Activated CD8-positive, alpha-beta T cell treated with anti-CD3 and anti-CD28 coated beads, Interleukin-2, amount 10 ng/mL, durations not matched to agents 7 days and 5 days (primary cell): ENCODE data around the gene BCS1L. TPM values are rescaled to one million over a fixed set of nuclear protein-coding genes. Genes with fewer than 3 reads are reported as not detected.

ENCODE experiments used
- ATAC-seq: fragments of 150-1000 bp; cut with Tn5 transposase; one replicate; pipeline ENCODE4 v1.10.0; 2021; ENCODE audit warnings: moderate library complexity
- CTCF ChIA-PET: fragments of 350-600 bp; sonication (Branson Sonifier 250); formaldehyde crosslinking; loops from one replicate; lab custom pipeline; 2021; ENCODE audit warnings: antibody characterized with exemption; lab: Charles Lee
- POLR2A ChIA-PET: fragments of 350-600 bp; sonication (Branson Sonifier 250); formaldehyde crosslinking; loops from one replicate; lab custom pipeline; 2021; ENCODE audit warnings: antibody characterized with exemption; lab: Charles Lee
- DNase-seq: peaks from one replicate; pipeline ENCODE4 v3.0.0-alpha.2; 2020
- H3K27ac Mint-ChIP-seq: one replicate; pipeline ENCODE4 v1.8.0; 2021; ENCODE audit warnings: mild to moderate bottlenecking, mixed read lengths
- H3K27me3 Mint-ChIP-seq: one replicate; pipeline ENCODE4 v1.8.0; 2021; ENCODE audit warnings: low read depth, mixed read lengths
- H3K36me3 Mint-ChIP-seq: one replicate; pipeline ENCODE4 v1.8.0; 2021; ENCODE audit warnings: low read depth, mixed read lengths
- H3K4me1 Mint-ChIP-seq: one replicate; pipeline ENCODE4 v1.8.0; 2021; ENCODE audit warnings: low read depth, mixed read lengths
- H3K4me3 Mint-ChIP-seq: one replicate; pipeline ENCODE4 v1.8.0; 2021; ENCODE audit warnings: mild to moderate bottlenecking, mixed read lengths
- H3K9me3 Mint-ChIP-seq: one replicate; pipeline ENCODE4 v1.8.0; 2022; ENCODE audit warnings: mixed read lengths; ENCODE audit not compliant: insufficient read depth
- total RNA-seq, 2 experiments: library from RNA; stranded (reverse); gene quantifications; one replicate each; pipeline ENCODE4 v1.2.3, GENCODE V29; 2021

Gene BCS1L
- total RNA-seq, 2 experiments from 2014 or later: 50.1 to 50.5 TPM

DNA sequence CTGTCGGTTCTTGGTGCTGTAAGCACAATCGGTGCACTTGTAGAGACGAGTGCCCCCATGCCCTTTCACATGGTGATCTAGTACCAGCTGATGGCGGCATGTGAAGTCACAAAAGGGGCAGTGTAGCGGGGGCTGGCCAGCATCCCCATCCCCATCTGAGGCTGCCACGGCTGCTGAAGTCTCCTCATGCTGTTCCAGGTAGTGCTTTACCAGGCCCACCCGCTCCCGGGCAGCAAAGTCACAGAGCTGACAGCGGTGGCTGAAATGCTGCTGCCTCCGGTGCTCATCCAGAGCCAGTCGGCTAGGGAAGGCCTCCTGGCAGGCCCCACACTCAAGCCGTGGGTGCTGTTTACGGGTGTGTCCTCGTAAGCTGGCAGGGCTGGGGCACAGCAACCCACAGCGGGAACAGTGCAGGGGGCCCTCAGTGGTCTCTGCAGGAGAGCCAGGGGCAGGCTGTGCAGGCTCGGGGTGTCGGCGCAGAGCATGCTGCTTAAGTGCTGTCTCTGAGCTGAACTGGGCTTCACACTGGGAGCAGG, 17.3 kb upstream of the BCS1L start:
- no peak for ATAC-seq
- ChIA-PET CTCF (no interaction called here), POLR2A (no interaction called here)
- no peak for DNase-seq
- no peak overlapping the region for H3K27ac Mint-ChIP-seq
- no peaks in the 10 kb centered on the region for H3K9me3 Mint-ChIP-seq
- H3K27me3 Mint-ChIP-seq: no peaks in the 10 kb centered on the region
- no peak overlapping the region for H3K4me3 Mint-ChIP-seq
- H3K4me1 Mint-ChIP-seq: no peaks in the 10 kb centered on the region
- H3K36me3 Mint-ChIP-seq: peaks cover 65% of the 10 kb centered on the region

DNA sequence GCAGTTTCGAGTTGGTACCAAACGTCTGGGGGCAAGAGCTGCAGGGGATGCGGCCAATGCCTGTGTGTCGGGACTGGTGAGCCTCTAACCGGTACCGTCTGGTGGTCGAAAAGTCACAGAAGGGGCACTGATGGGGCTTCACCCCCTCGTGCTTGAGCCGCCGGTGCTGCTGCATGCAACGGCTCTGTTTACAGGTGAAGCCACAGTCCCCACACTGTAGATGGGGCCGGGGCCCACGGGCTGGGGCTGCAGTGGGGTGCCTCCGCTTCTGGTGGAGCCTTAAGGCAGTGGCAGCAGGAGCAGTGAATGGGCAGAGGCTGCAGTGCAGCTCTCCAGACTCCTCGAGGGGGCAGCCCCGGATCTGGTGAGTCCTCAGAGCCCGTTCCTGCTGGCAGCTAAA, 16.7 kb upstream of the BCS1L start:
- H3K27me3 Mint-ChIP-seq: no peaks in the 10 kb centered on the region
- no peak for DNase-seq
- CTCF ChIA-PET: no interaction called here
- no peaks in the 10 kb centered on the region for H3K4me1 Mint-ChIP-seq
- POLR2A ChIA-PET: no interaction called here
- no peak overlapping the region for H3K4me3 Mint-ChIP-seq
- no peak overlapping the region for H3K27ac Mint-ChIP-seq
- ATAC-seq: no peak
- peaks cover 67% of the 10 kb centered on the region for H3K36me3 Mint-ChIP-seq
- H3K9me3 Mint-ChIP-seq: no peaks in the 10 kb centered on the region

DNA sequence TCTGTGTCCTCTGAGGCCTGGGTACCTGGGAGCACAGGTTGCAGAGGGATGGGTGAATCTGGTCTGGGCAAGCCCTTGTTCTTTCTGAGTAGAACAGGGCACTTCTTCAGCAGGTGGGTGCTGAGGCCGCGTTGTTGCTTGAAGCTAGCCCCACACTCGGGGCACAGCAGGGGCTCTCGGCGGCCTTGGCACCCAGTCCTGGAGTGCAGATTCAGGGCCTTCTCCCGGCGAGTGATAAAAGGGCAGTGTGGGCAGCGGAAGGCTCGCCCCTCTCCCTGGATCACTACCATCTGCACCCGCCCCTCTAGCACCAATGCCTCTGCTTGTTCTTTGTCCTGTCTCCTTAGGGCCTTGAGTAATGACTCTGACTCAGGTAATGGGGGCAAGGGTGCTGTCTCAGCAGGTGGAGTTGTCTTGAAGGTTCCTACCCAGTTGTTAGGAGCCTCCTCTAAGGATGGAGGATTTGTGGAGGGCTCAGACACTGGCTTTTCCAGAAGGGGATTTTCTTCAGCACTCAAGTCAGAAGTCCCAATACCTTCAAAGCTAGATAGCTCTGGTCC, 15.7 kb upstream of the BCS1L start:
- H3K27me3 Mint-ChIP-seq: no peaks in the 10 kb centered on the region
- no peak overlapping the region for H3K4me3 Mint-ChIP-seq
- peaks cover 67% of the 10 kb centered on the region for H3K36me3 Mint-ChIP-seq
- no peaks in the 10 kb centered on the region for H3K9me3 Mint-ChIP-seq
- ChIA-PET CTCF (interaction anchor here (0.6 kb wide), 1 partner anchor 162 kb away, joined by 5 read pairs; no protein-coding TSS in a partner anchor), POLR2A (no interaction called here)
- no peak for DNase-seq
- peaks cover 3% of the 10 kb centered on the region for H3K4me1 Mint-ChIP-seq
- H3K27ac Mint-ChIP-seq: no peak overlapping the region
- ATAC-seq: no peak

DNA sequence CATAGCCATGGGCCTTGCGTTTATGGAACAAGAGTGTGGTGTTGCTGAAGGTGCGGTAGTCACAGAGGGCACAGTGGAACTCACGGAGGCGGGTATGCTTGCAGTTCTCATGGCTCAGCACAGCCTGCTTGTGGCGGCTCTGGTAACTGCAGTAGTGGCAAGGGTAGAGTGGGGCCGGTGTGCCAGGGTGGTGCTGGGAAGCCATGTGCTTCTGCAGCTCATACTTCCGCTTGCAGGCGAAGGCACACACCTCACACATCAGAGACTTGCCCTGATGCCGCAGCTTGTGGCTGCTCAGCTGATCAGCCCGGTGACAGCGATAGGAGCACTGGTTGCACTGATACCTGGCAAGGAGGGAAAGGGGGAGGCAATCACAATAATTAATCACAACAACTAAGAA, 14.8 kb upstream of the BCS1L start:
- Mint-ChIP-seq H3K4me1 (peaks cover 3% of the 10 kb centered on the region), H3K27ac (peak overlapping the region; percentile 22), H3K36me3 (peaks cover 68% of the 10 kb centered on the region), H3K9me3 (no peaks in the 10 kb centered on the region), H3K27me3 (no peaks in the 10 kb centered on the region), H3K4me3 (no peak overlapping the region)
- ATAC-seq (no peak), DNase-seq (no peak)
- ChIA-PET POLR2A (no interaction called here), CTCF (interaction anchor here (1.3 kb wide), 1 partner anchor 203 kb away, joined by 3 read pairs; no protein-coding TSS in a partner anchor)

DNA sequence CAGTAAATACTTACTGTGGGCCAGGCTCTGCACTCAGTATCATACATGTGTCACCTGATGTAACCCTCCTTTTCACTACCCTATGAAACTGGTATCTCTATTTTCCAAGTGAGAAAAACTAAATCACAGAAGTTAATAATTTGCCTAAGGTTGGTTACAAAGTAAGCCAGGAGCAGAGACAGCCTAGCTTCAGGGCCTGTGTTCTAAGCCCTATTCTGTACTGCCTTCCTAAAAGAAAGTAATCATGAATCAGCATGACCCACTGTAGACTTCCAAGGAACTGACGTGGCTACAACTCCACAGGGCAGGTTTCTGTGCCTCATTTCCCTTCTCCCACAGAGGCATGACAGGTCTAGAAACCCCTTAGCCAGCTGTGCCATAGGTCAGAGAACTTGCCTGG, 14.4 kb upstream of the BCS1L start:
- Mint-ChIP-seq H3K4me3 (no peak overlapping the region), H3K36me3 (peaks cover 70% of the 10 kb centered on the region), H3K27ac (no peak overlapping the region), H3K27me3 (no peaks in the 10 kb centered on the region), H3K9me3 (no peaks in the 10 kb centered on the region), H3K4me1 (peaks cover 3% of the 10 kb centered on the region)
- ATAC-seq (no peak), DNase-seq (no peak)
- ChIA-PET POLR2A (no interaction called here), CTCF (interaction anchor here (1.3 kb wide), 1 partner anchor 203 kb away, joined by 3 read pairs; no protein-coding TSS in a partner anchor)

DNA sequence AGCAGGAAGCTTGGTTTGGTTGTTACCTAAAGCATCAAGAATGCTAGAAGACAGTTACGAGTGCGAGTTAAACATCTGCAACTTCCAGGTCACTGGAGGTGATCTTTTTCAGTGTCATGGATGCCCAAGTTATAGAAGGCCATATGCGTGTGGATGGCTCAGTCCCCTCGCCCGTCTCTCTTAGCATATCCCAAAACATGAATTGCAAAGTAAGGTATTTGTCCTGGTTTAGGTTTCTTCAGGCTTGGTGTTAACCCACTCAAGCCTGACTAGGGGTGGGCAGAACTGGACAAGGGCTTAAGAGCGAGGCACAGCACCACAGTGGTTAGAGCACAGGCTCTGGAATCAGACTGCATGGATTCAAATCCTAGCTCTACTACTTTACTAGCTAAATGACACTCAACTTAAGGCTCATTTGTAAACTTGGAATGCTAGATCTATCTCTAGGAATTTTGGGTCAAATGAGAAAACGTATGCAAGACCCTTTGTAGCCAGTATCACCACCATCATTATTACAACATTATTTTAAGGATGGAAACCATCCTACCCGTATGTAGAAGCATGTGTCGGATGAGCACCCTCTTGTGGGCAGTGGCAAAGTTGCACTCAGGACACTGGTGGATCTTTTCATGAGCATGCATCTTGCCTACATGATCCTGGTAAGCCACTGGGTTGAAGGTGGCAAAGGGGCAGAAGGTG, 11.2 kb upstream of the BCS1L start:
- Mint-ChIP-seq H3K9me3 (no peaks in the 10 kb centered on the region), H3K4me3 (no peak overlapping the region), H3K36me3 (peaks cover 67% of the 10 kb centered on the region), H3K27ac (no peak overlapping the region), H3K27me3 (no peaks in the 10 kb centered on the region), H3K4me1 (peaks cover 3% of the 10 kb centered on the region)
- ChIA-PET CTCF (interaction anchor here (0.6 to 1.9 kb wide), 22 partner anchors 11 to 346 kb away, joined by 3 to 32 read pairs (median 3); partner anchors contain the start of genes BCS1L, PLCD4, USP37 and ZNF142), POLR2A (interaction anchor here (1.3 kb wide), 1 partner anchor 11 kb away, joined by 3 read pairs; the partner anchor contains the start of genes BCS1L and ZNF142)
- peak; percentile 69 for DNase-seq
- ATAC-seq: peak; percentile 87

DNA sequence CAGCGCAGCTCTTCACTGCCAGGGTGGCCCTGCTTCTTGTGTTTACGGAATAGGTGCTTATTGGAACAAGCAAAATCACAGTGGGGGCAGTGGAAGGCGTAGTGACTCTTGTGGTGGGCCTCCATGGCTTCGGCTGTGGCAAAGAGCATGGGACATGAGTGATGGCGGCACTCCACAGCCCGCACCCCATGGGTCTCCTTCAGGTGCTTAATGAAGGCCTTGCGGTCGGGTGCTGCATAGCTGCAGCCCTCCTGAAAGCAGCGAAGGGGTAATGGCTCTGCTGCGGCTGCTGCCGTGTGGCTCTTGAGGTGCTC, 10.7 kb upstream of the BCS1L start:
- peaks cover 66% of the 10 kb centered on the region for H3K36me3 Mint-ChIP-seq
- no peaks in the 10 kb centered on the region for H3K9me3 Mint-ChIP-seq
- H3K27ac Mint-ChIP-seq: no peak overlapping the region
- DNase-seq: no peak
- peaks cover 3% of the 10 kb centered on the region for H3K4me1 Mint-ChIP-seq
- no peaks in the 10 kb centered on the region for H3K27me3 Mint-ChIP-seq
- peak; percentile 25 for ATAC-seq
- CTCF ChIA-PET: interaction anchor here (0.7 to 1.9 kb wide), 15 partner anchors 10 to 347 kb away, joined by 3 to 32 read pairs (median 3); partner anchors contain the start of genes BCS1L, PLCD4, USP37 and ZNF142
- POLR2A ChIA-PET: no interaction called here
- no peak overlapping the region for H3K4me3 Mint-ChIP-seq

DNA sequence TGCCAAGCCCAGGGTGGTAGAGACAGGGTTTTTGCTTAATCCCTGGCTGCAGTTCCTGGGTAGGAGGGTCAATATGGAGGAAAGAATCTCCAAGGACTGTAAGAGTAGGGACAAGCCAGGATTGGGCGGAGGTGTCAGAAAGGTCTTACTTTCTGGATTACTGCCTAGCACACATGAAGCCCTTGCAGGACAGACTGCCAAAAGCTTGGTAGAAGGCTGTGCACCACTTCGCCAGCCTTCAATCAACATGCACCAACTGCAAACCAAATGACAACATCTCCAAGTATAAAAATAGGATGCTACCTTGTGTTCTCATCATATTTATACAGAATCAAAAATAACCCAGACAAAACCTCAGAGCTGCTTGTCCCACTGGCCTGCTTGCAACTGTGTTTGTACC, 3.7 kb upstream of the BCS1L start:
- Mint-ChIP-seq H3K9me3 (no peaks in the 10 kb centered on the region), H3K36me3 (peaks cover 37% of the 10 kb centered on the region), H3K27ac (no peak overlapping the region), H3K27me3 (no peaks in the 10 kb centered on the region), H3K4me3 (no peak overlapping the region), H3K4me1 (peaks cover 27% of the 10 kb centered on the region)
- no peak for DNase-seq
- CTCF ChIA-PET: interaction anchor here (1.8 to 2.2 kb wide), 2 partner anchors 15 to 192 kb away, joined by 5 read pairs; no protein-coding TSS in a partner anchor
- POLR2A ChIA-PET: interaction anchor here (0.8 kb wide), 1 partner anchor 386 kb away, joined by 4 read pairs; the partner anchor contains the start of genes AAMP and PNKD
- ATAC-seq: no peak

DNA sequence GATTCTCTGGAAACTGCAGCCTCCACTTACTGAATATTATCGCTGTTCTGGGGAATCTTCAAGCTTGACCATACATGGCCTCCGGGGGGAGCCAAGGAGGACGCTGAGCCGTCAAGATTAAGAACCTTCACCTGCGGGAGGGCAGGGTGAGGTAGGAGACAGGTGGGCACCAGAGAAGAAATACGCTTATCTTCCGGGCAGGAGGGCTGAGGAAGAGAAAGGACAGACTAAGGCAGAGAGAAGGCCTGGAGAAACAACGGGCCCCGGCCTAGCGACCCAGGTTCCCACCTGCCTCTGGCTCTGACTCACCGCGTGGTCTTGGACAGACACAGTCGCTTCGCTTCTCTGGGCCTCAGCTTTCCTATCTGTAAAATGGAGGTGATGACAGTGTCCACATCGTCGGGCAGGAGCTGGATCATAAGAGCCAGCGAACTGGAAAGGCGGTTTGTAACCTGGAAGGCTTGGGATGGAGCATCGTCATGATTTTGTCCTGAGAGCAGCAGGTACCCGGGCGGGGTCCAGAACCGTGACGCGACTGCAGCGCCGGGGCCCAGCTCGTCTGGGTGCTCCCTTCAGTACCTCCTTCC, 719 bp upstream of the BCS1L start:
- H3K27ac Mint-ChIP-seq: peak overlapping the region; percentile 90
- H3K27me3 Mint-ChIP-seq: no peaks in the 10 kb centered on the region
- H3K4me3 Mint-ChIP-seq: peak overlapping the region; percentile 90
- ChIA-PET CTCF (interaction anchor here (0.8 to 5.3 kb wide), 19 partner anchors 9 to 428 kb away, joined by 3 to 62 read pairs (median 4); partner anchors contain the start of genes RNF25, STK36 and TTLL4), POLR2A (interaction anchor here (0.7 to 3.6 kb wide), 8 partner anchors 11 to 260 kb away, joined by 3 to 39 read pairs (median 3); partner anchors contain the start of genes CTDSP1, RNF25 and STK36)
- peaks cover 31% of the 10 kb centered on the region for H3K4me1 Mint-ChIP-seq
- DNase-seq (peak; percentile 68), ATAC-seq (peak; percentile 54)
- H3K36me3 Mint-ChIP-seq: peaks cover 44% of the 10 kb centered on the region
- H3K9me3 Mint-ChIP-seq: no peaks in the 10 kb centered on the region

DNA sequence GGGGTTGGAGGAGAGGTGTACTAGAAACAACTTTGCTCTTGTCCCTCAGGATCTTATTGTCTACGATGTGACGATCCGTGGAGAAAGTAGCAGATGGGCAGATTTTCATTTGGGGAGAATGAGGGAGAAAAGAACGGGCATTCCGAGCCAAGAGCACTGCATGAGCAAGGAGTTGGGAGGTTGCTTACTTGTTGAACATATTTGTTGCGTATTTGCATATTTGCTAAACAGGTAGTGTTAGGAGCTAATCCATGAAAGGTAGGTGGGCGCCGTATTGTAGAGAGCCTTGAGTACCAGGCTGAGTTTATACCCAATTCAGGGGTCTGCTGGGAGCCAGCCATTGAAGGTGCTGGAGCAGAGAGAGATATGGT, 490 bp downstream of the BCS1L start:
- ChIA-PET POLR2A (interaction anchor here (0.8 to 3.6 kb wide), 6 partner anchors 10 to 261 kb away, joined by 3 to 39 read pairs (median 4); partner anchors contain the start of genes CTDSP1, RNF25 and STK36), CTCF (interaction anchor here (0.9 to 5.3 kb wide), 13 partner anchors 12 to 370 kb away, joined by 3 to 62 read pairs (median 5); partner anchors contain the start of genes RNF25, STK36 and TTLL4)
- Mint-ChIP-seq H3K27me3 (no peaks in the 10 kb centered on the region), H3K36me3 (peaks cover 52% of the 10 kb centered on the region), H3K4me1 (peaks cover 31% of the 10 kb centered on the region), H3K9me3 (no peaks in the 10 kb centered on the region), H3K4me3 (peak overlapping the region; percentile 90), H3K27ac (peak overlapping the region; percentile 90)
- ATAC-seq: no peak
- no peak for DNase-seq

DNA sequence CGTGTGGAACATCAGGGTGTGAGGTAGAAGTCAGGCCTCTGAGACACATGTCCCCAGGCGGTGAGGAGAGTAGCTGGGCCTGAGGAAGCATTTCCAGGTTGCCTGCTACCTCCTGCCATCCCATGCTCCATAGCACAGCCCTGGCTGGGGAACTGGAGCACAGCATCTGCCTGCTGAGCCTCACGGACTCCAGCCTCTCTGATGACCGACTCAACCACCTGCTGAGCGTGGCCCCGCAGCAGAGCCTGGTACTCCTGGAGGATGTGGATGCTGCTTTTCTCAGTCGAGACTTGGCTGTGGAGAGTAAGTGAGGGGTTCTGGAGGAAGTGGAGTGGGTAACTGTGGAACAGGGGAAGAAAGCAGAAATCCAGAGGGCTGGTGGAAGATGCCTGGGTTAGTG, 2.9 kb downstream of the BCS1L start:
- ATAC-seq (no peak), DNase-seq (no peak)
- Mint-ChIP-seq H3K36me3 (peaks cover 48% of the 10 kb centered on the region), H3K4me3 (no peak overlapping the region), H3K9me3 (no peaks in the 10 kb centered on the region), H3K27me3 (no peaks in the 10 kb centered on the region), H3K27ac (no peak overlapping the region), H3K4me1 (peaks cover 25% of the 10 kb centered on the region)
- CTCF ChIA-PET: interaction anchor here (1.4 to 5.3 kb wide), 2 partner anchors 9 to 16 kb away, joined by 3 to 51 read pairs; partner anchors contain the start of genes RNF25 and STK36
- POLR2A ChIA-PET: no interaction called here
